GM23338 (cell line): ENCODE data around the gene TECPR2. TPM values are rescaled to one million over a fixed set of nuclear protein-coding genes. Genes with fewer than 3 reads are reported as not detected.

ENCODE experiments used
- ATAC-seq: fragments of 200-7000 bp; cut with Tn5 transposase; 3 replicates; pipeline ENCODE4 v1.9.1; 2020
- DNase-seq: peaks from one replicate; pipeline ENCODE4 v3.0.0-alpha.2; 2015; ENCODE audit warnings: low spot score
- H2AFZ ChIP-seq: fragments of 200-600 bp; sonication (generic); 2 replicates; pipeline ENCODE4 v1.8.0; 2016; ENCODE audit warnings: antibody characterized with exemption, mild to moderate bottlenecking, moderate library complexity
- H3F3A ChIP-seq: fragments of 200-600 bp; sonication (generic); replicated peaks from 2 replicates; pipeline ENCODE4 v1.8.0; 2017; ENCODE audit warnings: antibody characterized with exemption, mixed run types, low read depth
- H3K27ac ChIP-seq: fragments of 200-600 bp; sonication (generic); 2 replicates; pipeline ENCODE4 v1.6.1; 2016; ENCODE audit warnings: low read depth
- H3K27me3 ChIP-seq: fragments of 200-600 bp; sonication (generic); 2 replicates; pipeline ENCODE4 v1.8.0; 2016; ENCODE audit warnings: mild to moderate bottlenecking, mixed run types, moderate library complexity; ENCODE audit not compliant: insufficient read depth
- H3K36me3 ChIP-seq: fragments of 200-600 bp; sonication (generic); 2 replicates; pipeline ENCODE4 v1.8.0; 2016; ENCODE audit warnings: mild to moderate bottlenecking; ENCODE audit not compliant: insufficient read depth
- H3K4me1 ChIP-seq: fragments of 200-600 bp; sonication (generic); 2 replicates; pipeline ENCODE4 v1.8.0; 2016; ENCODE audit warnings: mild to moderate bottlenecking, moderate library complexity; ENCODE audit not compliant: insufficient read depth
- H3K4me2 ChIP-seq: fragments of 200-600 bp; sonication (generic); 2 replicates; pipeline ENCODE4 v1.7.1; 2017; ENCODE audit warnings: mixed run types
- H3K4me3 ChIP-seq: fragments of 200-600 bp; sonication (generic); 2 replicates; pipeline ENCODE4 v1.6.1; 2016; ENCODE audit warnings: mixed run types
- H3K79me2 ChIP-seq: fragments of 200-600 bp; sonication (generic); replicated peaks from 2 replicates; pipeline ENCODE4 v1.8.0; 2017; ENCODE audit warnings: mild to moderate bottlenecking; ENCODE audit not compliant: insufficient read depth
- H3K9me2 ChIP-seq: fragments of 200-600 bp; sonication (generic); 2 replicates; pipeline ENCODE4 v1.8.0; 2017; ENCODE audit not compliant: insufficient read depth
- H4K20me1 ChIP-seq: fragments of 200-600 bp; sonication (generic); replicated peaks from 2 replicates; pipeline ENCODE4 v1.8.0; 2017; ENCODE audit warnings: mild to moderate bottlenecking; ENCODE audit not compliant: insufficient read depth
- H3K27ac Mint-ChIP-seq: 2 replicates; pipeline ENCODE4 v1.8.0; 2020; ENCODE audit warnings: inconsistent platforms, mild to moderate bottlenecking, moderate library complexity, mixed read lengths
- H3K27me3 Mint-ChIP-seq: 3 replicates; pipeline ENCODE4 v1.8.0; 2022; ENCODE audit warnings: low read depth, mild to moderate bottlenecking, moderate library complexity, mixed read lengths, inconsistent platforms; ENCODE audit not compliant: insufficient read depth, poor library complexity
- H3K36me3 Mint-ChIP-seq: 3 replicates; pipeline ENCODE4 v1.8.0; 2021; ENCODE audit warnings: low read depth, mild to moderate bottlenecking, inconsistent platforms, moderate library complexity, mixed read lengths
- H3K4me1 Mint-ChIP-seq: 3 replicates; pipeline ENCODE4 v1.8.0; 2020; ENCODE audit warnings: mild to moderate bottlenecking, inconsistent platforms, mixed read lengths
- H3K4me3 Mint-ChIP-seq: 3 replicates; pipeline ENCODE4 v1.8.0; 2021; ENCODE audit warnings: moderate library complexity, mild to moderate bottlenecking, inconsistent platforms, mixed read lengths
- H3K9me3 Mint-ChIP-seq: 3 replicates; pipeline ENCODE4 v1.8.0; 2020; ENCODE audit warnings: moderate library complexity, mild to moderate bottlenecking, inconsistent platforms, mixed read lengths
- CREB1 ChIP-seq: fragments of 250-450 bp; sonication (Bioruptor Pico); IDR thresholded peaks from 2 replicates; pipeline ENCODE4 v1.5.0; 2020; ENCODE audit warnings: low read depth, mild to moderate bottlenecking, moderate library complexity
- CTCF ChIP-seq, 2 experiments: fragments of 200-600 bp in 1 of 2; sonication (generic) in 1 of 2; conservative IDR thresholded peaks; 2 replicates each; pipeline versions ENCODE4 v1.5.1 to v1.6.1; 2016 to 2017; ENCODE audit warnings: antibody characterized with exemption in 2 of 2, low read depth in 2 of 2, mild to moderate bottlenecking in 2 of 2, moderate library complexity in 1 of 2
- ETS1 ChIP-seq: IDR thresholded peaks from 2 replicates; pipeline ENCODE4 v1.6.1; 2016; ENCODE audit warnings: antibody characterized with exemption
- EZH2 ChIP-seq: fragments of 200-600 bp; sonication (generic); IDR thresholded peaks from one replicate; pipeline ENCODE4 v1.8.0; 2017; ENCODE audit warnings: antibody characterized with exemption, mild to moderate bottlenecking, low read depth; ENCODE audit not compliant: unreplicated experiment
- EZH2phosphoT487 ChIP-seq: fragments of 200-600 bp; sonication (generic); IDR thresholded peaks from one replicate; pipeline ENCODE4 v1.8.1; 2018; ENCODE audit warnings: antibody characterized with exemption; ENCODE audit not compliant: unreplicated experiment
- JUNB ChIP-seq: IDR thresholded peaks from one replicate; pipeline ENCODE4 v1.6.1; 2016; ENCODE audit warnings: antibody characterized with exemption; ENCODE audit not compliant: unreplicated experiment
- NANOG ChIP-seq: IDR thresholded peaks from 2 replicates; pipeline ENCODE4 v1.6.1; 2016; ENCODE audit warnings: antibody characterized with exemption, borderline replicate concordance
- POLR2AphosphoS5 ChIP-seq: IDR thresholded peaks from 2 replicates; pipeline ENCODE4 v1.6.1; 2016; ENCODE audit warnings: antibody characterized with exemption, low read depth
- REST ChIP-seq: IDR thresholded peaks from one replicate; pipeline ENCODE4 v1.6.1; 2018; ENCODE audit warnings: antibody characterized with exemption; ENCODE audit not compliant: unreplicated experiment
- STAT1 ChIP-seq: IDR thresholded peaks from one replicate; pipeline ENCODE4 v1.6.1; 2016; ENCODE audit warnings: antibody characterized with exemption; ENCODE audit not compliant: unreplicated experiment
- ZNF114 ChIP-seq: fragments of 250-450 bp; sonication (Bioruptor Pico); IDR thresholded peaks from 2 replicates; pipeline ENCODE4 v1.5.0; 2020; ENCODE audit warnings: mild to moderate bottlenecking, moderate library complexity
- ZNF331 ChIP-seq: fragments of 250-450 bp; sonication (Bioruptor Pico); IDR thresholded peaks from 2 replicates; pipeline ENCODE4 v1.5.0; 2020; ENCODE audit warnings: low read depth, mild to moderate bottlenecking, moderate library complexity
- ZNF462 ChIP-seq: fragments of 250-450 bp; sonication (Bioruptor Pico); IDR thresholded peaks from 2 replicates; pipeline ENCODE4 v1.5.0; 2020; ENCODE audit warnings: mild to moderate bottlenecking, moderate library complexity
- polyA plus RNA-seq: library from polyadenylated mRNA; unstranded; fragments of >200 nt; fragmentation: Nextera tagmentation; extraction: Ambion mirVana; gene quantifications from 2 replicates; pipeline ENCODE4 v1.2.1, GENCODE V29; 2016
- total RNA-seq: library from RNA; depleted of rRNA; stranded (reverse); fragments of >200 nt; shearing (Covaris generic); gene quantifications from 2 replicates; pipeline ENCODE4 v1.2.3, GENCODE V29; 2014

TECPR2 gene
- total and polyA plus RNA-seq, 2 experiments from 2014 or later = 4.8 to 20.5 TPM

GRCh38 chr14:102417646-102418045 is 54.9 kb downstream of the TECPR2 start:
- Histone ChIP-seq H4K20me1 (no peaks in the 10 kb centered on the region), H3K4me1 (no peaks in the 10 kb centered on the region; the same call in 1 of the 2 replicates), H2AFZ (no peak overlapping the region), H3K4me2 (no peak overlapping the region), H3K27me3 (no peaks in the 10 kb centered on the region), H3K79me2 (no peaks in the 10 kb centered on the region), H3K36me3 (no peaks in the 10 kb centered on the region), H3K4me3 (no peak overlapping the region), H3F3A (peaks cover 3% of the 10 kb centered on the region; the same call in 1 of the 2 replicates), H3K9me2 (no peaks in the 10 kb centered on the region), H3K27ac (no peak overlapping the region)
- H3K4me3 Mint-ChIP-seq = no peak overlapping the region
- peaks cover 15% of the 10 kb centered on the region for H3K4me1 Mint-ChIP-seq
- no peaks in the 10 kb centered on the region for H3K9me3 Mint-ChIP-seq
- H3K27ac Mint-ChIP-seq = peak overlapping the region; percentile 82; the same call in 1 of the 2 replicates
- peaks cover 2% of the 10 kb centered on the region; the same call in 2 of the 3 replicates for H3K36me3 Mint-ChIP-seq
- DNase-seq (no peak), ATAC-seq (no peak)
- H3K27me3 Mint-ChIP-seq = peaks cover 5% of the 10 kb centered on the region
- TF ChIP-seq ZNF114 (CRISPR knock-in tag) = no peak
- no peak for TF ChIP-seq STAT1
- TF ChIP-seq CTCF (conservative IDR thresholded peaks at IDR 0.05; ENCODE audit: low read depth in 2 of 2) = no peak
- TF ChIP-seq EZH2phosphoT487 = no peak
- no peak for TF ChIP-seq POLR2AphosphoS5
- no peak for TF ChIP-seq CREB1 (CRISPR knock-in tag)
- no peak for TF ChIP-seq ZNF331 (CRISPR knock-in tag)
- TF ChIP-seq ETS1 = no peak
- no peak for TF ChIP-seq JUNB
- TF ChIP-seq ZNF462 (CRISPR knock-in tag) = no peak
- no peak for TF ChIP-seq NANOG
- TF ChIP-seq EZH2 = no peak
- no peak for TF ChIP-seq REST
